Heart left ventricle (tissue), 13 donors: ENCODE data around the gene ZNF500.

Experiments used
- CTCF ChIP-seq, 12 donors: fragments of 200-600 bp; sonication (generic) in 4 of 12; IDR thresholded peaks; one replicate each; pipeline versions ENCODE4 v1.5.0 to v1.8.0; 2018 to 2022; ENCODE audit warnings: antibody characterized with exemption in 12 of 12, mild to moderate bottlenecking in 5 of 12
- POLR2A ChIP-seq, 2 donors: fragments of 450-650 bp; IDR thresholded peaks; one replicate each; pipeline ENCODE4 v1.6.1; 2017; ENCODE audit warnings: antibody characterized with exemption in 2 of 2, mild to moderate bottlenecking in 2 of 2, moderate library complexity in 2 of 2
- donor health status: ischemic (EF 13 %, LVEDD 7.1; RV severe dilation, severe dysfunction).
- donor health status: DM: no; HTN: yes; CAD: no.
- donor health status: DM: no; HTN: no; CAD: no.
- donor health status: ischemic (EF 25% LVEDD 6.9; RV normal size, moderate dysfunction).
- donor health status: ischemic (EF 25% LVEDD 5.7; RV mildly dilated, moderate dysfunction).
- donor health status: ischemic (EF 35%, LVEDD 5.7; RV mildly dilated, moderate dysfunction).
- donor health status: nonischemic (EF 11% LVEDD 7.7; RV severe dilation, severe dysfunction).
- donor health status: DM: yes; HTN: yes; CAD: no.
- donor health status: PGD.
- donor health status: ischemic (EF 29% LVEDD 5.4; RV normal size, mild dysfunction).
- donor health status: nonischemic (EF 23%, LVEDD 6.1; RV moderate dilation, normal function).

GRCh38 chr16:4788910-4789309 is 21.9 kb upstream of the ZNF500 start:
- no peak for TF ChIP-seq POLR2A (IDR thresholded peaks at IDR 0.05)
- TF ChIP-seq CTCF (IDR thresholded peaks at IDR 0.05) = no peak
